GM23248 (cell line): ENCODE results near the gene ASXL1.

Experiments
- EZH2 ChIP-seq: fragments of 200-600 bp; sonication (generic); IDR thresholded peaks from 2 replicates; pipeline ENCODE4 v1.6.1; 2018; ENCODE audit warnings: antibody characterized with exemption, mild to moderate bottlenecking; ENCODE audit not compliant: insufficient read depth, poor library complexity, severe bottlenecking
- EZH2phosphoT487 ChIP-seq: fragments of 200-600 bp; sonication (generic); IDR thresholded peaks from 2 replicates; pipeline ENCODE4 v1.6.1; 2018; ENCODE audit warnings: antibody characterized with exemption, moderate library complexity, mild to moderate bottlenecking, low read depth; ENCODE audit not compliant: insufficient read depth

GRCh38 chr20:32452776-32453466 is 94.8 kb downstream of the ASXL1 start:
- no peak for TF ChIP-seq EZH2
- no peak for TF ChIP-seq EZH2phosphoT487
